AG09319 (cell line): ENCODE measurements around the gene TTC28.
A peak's percentile ranks its signal among the peaks of the same experiment; 100 is the strongest.

ENCODE experiments used
- DNase-seq: peaks from one replicate; pipeline ENCODE4 v3.0.0-alpha.2; 2010; ENCODE audit warnings: low read depth; ENCODE audit errors: extremely low read depth
- TF ChIP-seq, protein P1 (sequence below): IDR thresholded peaks from 2 replicates; pipeline ENCODE4 v1.5.1; 2011; ENCODE audit warnings: low read depth, mild to moderate bottlenecking, inconsistent platforms, low read length, moderate library complexity

TTC28 gene

DNA sequence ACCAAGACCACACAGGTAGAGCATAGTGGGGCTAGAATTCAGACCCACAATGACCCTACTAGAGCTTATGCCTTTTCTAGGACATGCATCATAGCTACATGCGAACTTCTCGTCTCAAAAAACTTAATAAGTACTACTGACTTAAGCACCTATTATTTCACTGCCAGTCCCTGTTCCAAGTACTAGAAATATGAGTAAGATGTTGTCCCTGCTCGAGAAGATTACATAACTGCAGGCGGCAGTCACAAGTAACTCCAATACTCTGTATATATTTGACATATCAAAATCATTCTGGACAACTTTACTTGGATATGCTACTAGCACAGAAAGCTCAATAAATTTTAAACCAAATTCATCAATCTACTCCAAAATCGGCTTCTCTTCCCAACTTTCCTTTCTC is 235.0 kb downstream of the TTC28 start:
- DNase-seq = no peak
- TF ChIP-seq, protein P1, sequence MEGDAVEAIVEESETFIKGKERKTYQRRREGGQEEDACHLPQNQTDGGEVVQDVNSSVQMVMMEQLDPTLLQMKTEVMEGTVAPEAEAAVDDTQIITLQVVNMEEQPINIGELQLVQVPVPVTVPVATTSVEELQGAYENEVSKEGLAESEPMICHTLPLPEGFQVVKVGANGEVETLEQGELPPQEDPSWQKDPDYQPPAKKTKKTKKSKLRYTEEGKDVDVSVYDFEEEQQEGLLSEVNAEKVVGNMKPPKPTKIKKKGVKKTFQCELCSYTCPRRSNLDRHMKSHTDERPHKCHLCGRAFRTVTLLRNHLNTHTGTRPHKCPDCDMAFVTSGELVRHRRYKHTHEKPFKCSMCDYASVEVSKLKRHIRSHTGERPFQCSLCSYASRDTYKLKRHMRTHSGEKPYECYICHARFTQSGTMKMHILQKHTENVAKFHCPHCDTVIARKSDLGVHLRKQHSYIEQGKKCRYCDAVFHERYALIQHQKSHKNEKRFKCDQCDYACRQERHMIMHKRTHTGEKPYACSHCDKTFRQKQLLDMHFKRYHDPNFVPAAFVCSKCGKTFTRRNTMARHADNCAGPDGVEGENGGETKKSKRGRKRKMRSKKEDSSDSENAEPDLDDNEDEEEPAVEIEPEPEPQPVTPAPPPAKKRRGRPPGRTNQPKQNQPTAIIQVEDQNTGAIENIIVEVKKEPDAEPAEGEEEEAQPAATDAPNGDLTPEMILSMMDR = no peak

DNA sequence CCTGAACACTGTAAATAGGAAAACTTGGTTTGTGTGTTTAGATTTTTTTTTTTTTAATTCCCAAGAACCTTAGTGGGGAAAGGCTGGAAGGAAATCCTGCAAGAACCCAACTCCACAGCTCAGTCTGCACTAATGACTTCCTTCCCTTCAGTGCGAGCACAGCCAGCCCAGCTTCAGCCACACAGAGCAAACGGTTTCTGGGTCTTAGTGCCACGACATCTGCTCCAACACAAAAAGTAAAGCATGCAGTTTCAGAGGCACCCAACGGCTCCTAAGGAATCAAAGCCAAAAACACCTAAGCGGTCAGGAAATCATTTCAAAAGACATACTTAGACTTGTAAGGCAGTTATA is 236.1 kb downstream of the TTC28 start:
- TF ChIP-seq, protein P1 = no peak
- peak; percentile 51 for DNase-seq

DNA sequence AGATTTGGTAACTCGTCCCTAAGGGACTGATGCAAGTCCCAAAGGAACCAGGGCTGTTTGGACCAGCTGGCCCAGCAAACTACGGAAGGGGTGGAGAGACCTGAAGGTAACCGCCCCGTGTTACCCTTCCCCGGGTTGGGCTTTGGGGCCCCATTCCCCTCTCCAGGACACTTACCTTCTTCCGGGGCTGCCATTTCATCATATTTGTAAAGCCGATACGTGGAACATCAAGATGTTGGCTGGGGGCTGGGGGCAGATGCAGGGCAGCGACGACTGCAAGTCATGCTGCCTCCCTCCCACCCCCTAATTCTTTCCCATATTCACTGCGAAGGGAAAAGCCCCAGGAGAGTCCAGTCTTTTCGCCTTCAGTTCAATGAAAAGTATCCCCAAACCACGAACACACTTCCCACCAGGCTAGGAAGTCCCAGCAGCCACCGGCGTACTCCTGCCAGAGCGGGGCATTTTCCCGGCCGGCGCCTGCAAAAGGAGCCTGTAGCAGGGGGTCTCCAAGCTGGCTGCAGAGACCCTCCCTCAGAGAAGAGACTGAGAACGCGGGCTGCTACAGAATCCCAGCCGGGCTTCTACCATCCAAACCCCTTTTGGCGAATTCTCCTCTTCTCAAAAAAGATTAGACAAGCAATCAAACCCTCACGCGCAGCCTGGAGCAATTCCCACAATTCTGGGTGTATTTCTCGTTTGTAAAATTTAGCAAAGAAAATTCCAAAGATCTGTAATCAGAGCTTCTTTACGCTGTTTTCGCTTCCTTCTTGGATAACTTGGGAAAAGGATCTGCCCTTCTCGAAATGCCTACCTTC is 236.7 kb downstream of the TTC28 start:
- TF ChIP-seq, protein P1 = no peak
- no peak for DNase-seq

DNA sequence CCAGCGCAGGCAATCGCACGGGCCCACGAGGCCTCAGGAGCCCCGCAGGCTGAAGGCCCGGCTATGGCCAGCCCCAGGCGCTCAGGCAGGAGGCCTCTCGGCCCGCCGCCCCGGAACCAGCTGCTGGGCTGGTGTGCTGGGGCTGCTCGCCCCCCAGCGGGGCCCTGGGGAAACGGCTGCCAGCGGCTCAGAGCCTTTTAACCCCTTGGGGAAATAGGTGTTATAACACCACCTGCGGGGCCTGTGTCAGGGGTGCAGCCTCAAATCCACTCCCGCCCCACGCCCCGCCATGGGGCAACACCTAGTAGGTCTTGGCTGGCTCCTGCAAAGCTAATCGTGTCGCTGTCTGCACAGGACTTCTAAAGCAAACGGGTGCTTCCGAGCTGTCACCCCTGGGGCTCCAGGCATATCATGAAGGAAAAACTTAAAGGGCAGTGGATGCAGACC is 237.4 kb downstream of the TTC28 start:
- TF ChIP-seq, protein P1 = peak; percentile 74

DNA sequence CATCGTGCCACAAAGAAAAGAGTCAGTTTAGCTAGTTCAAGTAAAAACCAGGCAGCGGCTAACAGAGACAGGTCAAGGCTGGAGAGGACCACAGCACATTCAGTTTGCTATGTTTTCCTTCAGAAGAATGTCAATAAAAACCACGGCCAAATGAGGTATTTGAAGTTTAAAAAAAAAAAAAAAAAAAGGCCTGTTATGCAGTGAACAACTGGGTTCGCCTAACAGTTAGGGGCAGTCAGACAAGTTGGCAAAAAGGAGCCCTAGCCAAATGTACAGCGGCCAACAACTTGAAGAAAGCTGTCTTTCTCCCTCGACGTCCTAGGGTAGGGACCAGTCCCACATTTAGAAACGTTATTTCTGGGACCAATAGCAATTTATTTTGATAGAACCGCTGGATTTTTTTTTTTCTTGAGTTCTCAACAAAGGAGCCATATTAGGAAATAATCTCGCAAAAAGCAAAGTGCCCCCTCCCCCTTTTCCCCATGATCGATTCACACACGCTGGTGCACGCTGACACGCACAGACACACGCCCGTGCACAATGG is 237.8 kb downstream of the TTC28 start:
- TF ChIP-seq, protein P1 = no peak

More for the DNA sequence above, 237.4 kb downstream of the TTC28 start:
- DNase-seq = peak; percentile 38

DNA sequence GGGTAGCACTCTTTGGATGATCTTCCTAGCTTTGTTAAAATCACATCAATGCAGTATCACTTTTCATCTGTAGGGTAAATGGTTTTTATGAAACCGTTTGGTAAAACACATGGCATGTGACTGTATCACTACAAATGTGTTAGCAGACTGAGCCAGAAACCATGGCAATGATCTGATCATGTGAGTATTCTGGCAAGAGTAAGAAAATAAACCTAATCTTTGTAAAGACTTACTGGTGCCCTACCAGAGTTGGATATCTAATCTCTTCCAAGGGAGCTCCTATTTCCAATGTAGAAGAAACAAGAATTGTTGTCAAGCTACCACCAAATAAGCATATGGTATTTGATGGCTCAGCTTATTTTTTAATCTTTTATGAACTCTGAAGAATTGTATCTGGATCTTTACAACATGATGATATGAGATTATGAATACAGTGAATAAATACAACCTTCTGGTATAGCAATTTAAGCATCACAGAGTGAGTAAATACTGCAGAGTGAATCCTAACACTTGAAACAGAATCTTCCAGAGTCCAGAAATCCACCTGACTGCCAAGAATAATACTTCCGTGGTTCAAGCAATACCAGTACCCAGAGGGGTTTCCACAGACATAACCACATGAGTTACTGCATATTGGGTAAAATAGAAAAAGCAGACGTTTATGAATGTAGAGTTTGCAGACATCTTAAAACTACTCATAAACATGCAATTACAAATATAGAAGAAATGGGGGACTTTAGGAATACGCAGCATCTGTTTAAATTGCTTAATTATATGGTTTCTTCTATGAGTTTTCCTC is 238.8 kb downstream of the TTC28 start:
- DNase-seq = no peak
- TF ChIP-seq, protein P1 = no peak

More for the DNA sequence above, 237.8 kb downstream of the TTC28 start:
- DNase-seq = no peak
